ENCODE results near the gene MTMR12.
"Not testable (repeated sequence)": the region's sequence is repeated elsewhere in the genome, so short reads cannot be mapped to it uniquely, and the experiment has no call there.

The MTMR12 gene

GRCh38 chr5:32297181-32298058 lies 15.3 kb downstream of the MTMR12 start:
- no peak for DNase-seq (ENCODE audit: low read depth)

- DNase-seq (ENCODE audit: low read depth): not testable (repeated sequence)
Measured at GRCh38 chr5:32295966-32296772, 16.6 kb downstream of the MTMR12 start.

GRCh38 chr5:32291591-32291990 lies 21.1 kb downstream of the MTMR12 start:
- no peak for DNase-seq (ENCODE audit: low read depth)

- DNase-seq (ENCODE audit: low read depth): no peak
Measured at GRCh38 chr5:32290922-32291321, 21.8 kb downstream of the MTMR12 start.

- DNase-seq (ENCODE audit: low read depth): not testable (repeated sequence)
Measured at GRCh38 chr5:32290501-32290900, 22.2 kb downstream of the MTMR12 start.

- DNase-seq (ENCODE audit: low read depth): not testable (repeated sequence)
Measured at GRCh38 chr5:32289986-32290385, 22.8 kb downstream of the MTMR12 start.

GRCh38 chr5:32288135-32288534 lies 24.6 kb downstream of the MTMR12 start:
- DNase-seq (ENCODE audit: low read depth): not testable (repeated sequence)

- DNase-seq (ENCODE audit: low read depth): not testable (repeated sequence)
Measured at GRCh38 chr5:32287525-32287924, 25.2 kb downstream of the MTMR12 start.

GRCh38 chr5:32285510-32286138 lies 27.1 kb downstream of the MTMR12 start:
- DNase-seq (ENCODE audit: low read depth): no peak

- no peak for DNase-seq (ENCODE audit: low read depth)
Measured at GRCh38 chr5:32283539-32284377, 29.0 kb downstream of the MTMR12 start.

GRCh38 chr5:32283061-32283460 lies 29.7 kb downstream of the MTMR12 start:
- no peak for DNase-seq (ENCODE audit: low read depth)

- no peak for DNase-seq (ENCODE audit: low read depth)
Measured at GRCh38 chr5:32282633-32283032, 30.1 kb downstream of the MTMR12 start.

- DNase-seq (ENCODE audit: low read depth): not testable (repeated sequence)
Measured at GRCh38 chr5:32281378-32282133, 31.2 kb downstream of the MTMR12 start.

GRCh38 chr5:32280656-32281081 lies 32.1 kb downstream of the MTMR12 start:
- no peak for DNase-seq (ENCODE audit: low read depth)

- no peak for DNase-seq (ENCODE audit: low read depth)
Measured at GRCh38 chr5:32279786-32280185, 33.0 kb downstream of the MTMR12 start.

GRCh38 chr5:32279223-32279622 lies 33.5 kb downstream of the MTMR12 start:
- DNase-seq (ENCODE audit: low read depth): no peak

- no peak for DNase-seq (ENCODE audit: low read depth)
Measured at GRCh38 chr5:32278406-32278805, 34.3 kb downstream of the MTMR12 start.

- no peak for DNase-seq (ENCODE audit: low read depth)
Measured at GRCh38 chr5:32277798-32278197, 34.9 kb downstream of the MTMR12 start.

GRCh38 chr5:32276173-32276853 lies 36.4 kb downstream of the MTMR12 start:
- DNase-seq (ENCODE audit: low read depth): no peak

GRCh38 chr5:32275396-32275741 lies 37.4 kb downstream of the MTMR12 start:
- DNase-seq (ENCODE audit: low read depth): no peak

Data from HS-5 (cell line).